Mammary epithelial cell (primary cell): ENCODE measurements around the gene PSMB2.

Experiments
- EZH2 ChIP-seq: IDR thresholded peaks from 2 replicates; pipeline ENCODE4 v1.6.1; 2012; ENCODE audit warnings: low read length, inconsistent platforms, borderline replicate concordance
- TF ChIP-seq, protein P1 (sequence below), 2 donors: IDR thresholded peaks in 1 of 2; conservative IDR thresholded peaks in 1 of 2; 2 replicates each; pipeline ENCODE4 v1.5.1; 2011 to 2012; ENCODE audit warnings: inconsistent platforms in 2 of 2, low read length in 2 of 2, mild to moderate bottlenecking in 2 of 2, control low read depth in 1 of 2, low read depth in 1 of 2; ENCODE audit not compliant: insufficient read depth in 1 of 2; ENCODE audit errors: extremely low read depth in 1 of 2

DNA sequence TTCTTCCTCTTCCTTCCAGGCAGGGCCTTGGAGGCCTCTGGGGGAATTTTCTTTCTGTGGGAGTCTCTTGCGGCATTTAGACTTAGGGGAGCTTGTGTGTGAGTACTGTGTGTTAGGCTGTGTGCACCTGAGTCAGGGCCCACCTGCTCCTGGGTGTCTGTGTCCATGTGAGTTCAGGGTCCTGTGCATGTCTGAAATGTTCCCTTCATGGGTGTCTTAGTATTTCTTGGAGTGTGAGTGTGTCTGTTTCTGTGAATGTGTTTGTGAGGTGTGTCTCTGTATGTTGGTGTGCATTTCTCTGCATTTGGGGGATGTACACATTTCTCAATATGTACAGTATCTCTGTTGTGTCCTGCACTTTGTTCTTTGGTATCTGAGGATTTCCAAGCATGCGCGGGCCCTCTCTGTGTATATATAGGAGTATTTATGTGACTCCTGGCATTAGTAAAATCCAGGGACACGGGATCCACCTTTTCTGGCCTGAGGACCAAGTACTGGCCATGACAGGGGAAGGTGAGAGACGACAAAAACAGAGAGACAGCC, 65.8 kb downstream of the PSMB2 start:
- TF ChIP-seq, protein P1, sequence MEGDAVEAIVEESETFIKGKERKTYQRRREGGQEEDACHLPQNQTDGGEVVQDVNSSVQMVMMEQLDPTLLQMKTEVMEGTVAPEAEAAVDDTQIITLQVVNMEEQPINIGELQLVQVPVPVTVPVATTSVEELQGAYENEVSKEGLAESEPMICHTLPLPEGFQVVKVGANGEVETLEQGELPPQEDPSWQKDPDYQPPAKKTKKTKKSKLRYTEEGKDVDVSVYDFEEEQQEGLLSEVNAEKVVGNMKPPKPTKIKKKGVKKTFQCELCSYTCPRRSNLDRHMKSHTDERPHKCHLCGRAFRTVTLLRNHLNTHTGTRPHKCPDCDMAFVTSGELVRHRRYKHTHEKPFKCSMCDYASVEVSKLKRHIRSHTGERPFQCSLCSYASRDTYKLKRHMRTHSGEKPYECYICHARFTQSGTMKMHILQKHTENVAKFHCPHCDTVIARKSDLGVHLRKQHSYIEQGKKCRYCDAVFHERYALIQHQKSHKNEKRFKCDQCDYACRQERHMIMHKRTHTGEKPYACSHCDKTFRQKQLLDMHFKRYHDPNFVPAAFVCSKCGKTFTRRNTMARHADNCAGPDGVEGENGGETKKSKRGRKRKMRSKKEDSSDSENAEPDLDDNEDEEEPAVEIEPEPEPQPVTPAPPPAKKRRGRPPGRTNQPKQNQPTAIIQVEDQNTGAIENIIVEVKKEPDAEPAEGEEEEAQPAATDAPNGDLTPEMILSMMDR (conservative IDR thresholded peaks at IDR 0.05 in 1 of 2, IDR thresholded peaks at IDR 0.05 in 1 of 2; ENCODE audit: extremely low read depth in 1 of 2, insufficient read depth in 1 of 2, low read depth in 1 of 2, low read length in 2 of 2) = no peak
- no peak for TF ChIP-seq EZH2
